Neural cell (in vitro differentiated cells): ENCODE results near the gene CAMK1D.

Experiments used
- EP300 ChIP-seq: fragments of 450-650 bp; conservative IDR thresholded peaks from 2 replicates; pipeline ENCODE4 v1.6.1; 2014; ENCODE audit warnings: antibody characterized with exemption, mild to moderate bottlenecking, moderate library complexity; ENCODE audit not compliant: poor library complexity, severe bottlenecking
- EZH2 ChIP-seq: fragments of 200-600, 300-800 bp; shearing (Covaris generic), sonication (generic); IDR thresholded peaks from 2 replicates; pipeline ENCODE4 v1.6.1; 2014; ENCODE audit warnings: antibody characterized with exemption, low read length, borderline replicate concordance, mild to moderate bottlenecking; ENCODE audit not compliant: insufficient read depth, poor library complexity, severe bottlenecking
- MXI1 ChIP-seq: fragments of 450-650 bp; conservative IDR thresholded peaks from 2 replicates; pipeline ENCODE4 v1.6.1; 2014; ENCODE audit warnings: antibody characterized with exemption, mild to moderate bottlenecking; ENCODE audit not compliant: poor library complexity, severe bottlenecking
- POLR2AphosphoS5 ChIP-seq: IDR thresholded peaks from 2 replicates; pipeline ENCODE4 v1.6.1; 2012
- RAD21 ChIP-seq: fragments of 450-650 bp; conservative IDR thresholded peaks from 2 replicates; pipeline ENCODE4 v1.6.1; 2014; ENCODE audit warnings: antibody characterized with exemption, mild to moderate bottlenecking, moderate library complexity
- REST ChIP-seq: IDR thresholded peaks from 2 replicates; pipeline ENCODE4 v1.6.1; 2012; ENCODE audit warnings: borderline replicate concordance
- TAF1 ChIP-seq: IDR thresholded peaks from 2 replicates; pipeline ENCODE4 v1.6.1; 2012; ENCODE audit warnings: low read depth
- TF ChIP-seq, protein P1 (sequence below): fragments of 450-650 bp; IDR thresholded peaks from 2 replicates; pipeline ENCODE4 v1.5.1; 2014; ENCODE audit warnings: antibody characterized with exemption, mild to moderate bottlenecking, moderate library complexity; ENCODE audit not compliant: poor library complexity, severe bottlenecking

- TF ChIP-seq, protein P1, sequence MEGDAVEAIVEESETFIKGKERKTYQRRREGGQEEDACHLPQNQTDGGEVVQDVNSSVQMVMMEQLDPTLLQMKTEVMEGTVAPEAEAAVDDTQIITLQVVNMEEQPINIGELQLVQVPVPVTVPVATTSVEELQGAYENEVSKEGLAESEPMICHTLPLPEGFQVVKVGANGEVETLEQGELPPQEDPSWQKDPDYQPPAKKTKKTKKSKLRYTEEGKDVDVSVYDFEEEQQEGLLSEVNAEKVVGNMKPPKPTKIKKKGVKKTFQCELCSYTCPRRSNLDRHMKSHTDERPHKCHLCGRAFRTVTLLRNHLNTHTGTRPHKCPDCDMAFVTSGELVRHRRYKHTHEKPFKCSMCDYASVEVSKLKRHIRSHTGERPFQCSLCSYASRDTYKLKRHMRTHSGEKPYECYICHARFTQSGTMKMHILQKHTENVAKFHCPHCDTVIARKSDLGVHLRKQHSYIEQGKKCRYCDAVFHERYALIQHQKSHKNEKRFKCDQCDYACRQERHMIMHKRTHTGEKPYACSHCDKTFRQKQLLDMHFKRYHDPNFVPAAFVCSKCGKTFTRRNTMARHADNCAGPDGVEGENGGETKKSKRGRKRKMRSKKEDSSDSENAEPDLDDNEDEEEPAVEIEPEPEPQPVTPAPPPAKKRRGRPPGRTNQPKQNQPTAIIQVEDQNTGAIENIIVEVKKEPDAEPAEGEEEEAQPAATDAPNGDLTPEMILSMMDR: no peak
- TF ChIP-seq POLR2AphosphoS5 (no peak), EP300 (no peak), MXI1 (no peak), REST (no peak), RAD21 (no peak), EZH2 (no peak), TAF1 (no peak)
These were observed 484.1 kb downstream of the CAMK1D start for GRCh38 chr10:12833451-12833850.
